GM18951 (cell line): ENCODE measurements around the gene HIF1AN.
"Not testable (repeated sequence)": the region's sequence is repeated elsewhere in the genome, so short reads cannot be mapped to it uniquely, and the experiment has no call there.

Experiments used
- POLR2A ChIP-seq: IDR thresholded peaks from 4 replicates; pipeline ENCODE4 v1.6.1; 2011; ENCODE audit warnings: mild to moderate bottlenecking; ENCODE audit not compliant: insufficient read length, insufficient read depth; ENCODE audit errors: extremely low read depth
- in situ Hi-C: fragments of 300-500 bp; cut with MboI; formaldehyde crosslinking; loops from one replicate; pipeline ENCODE4 v1.12.0; 2022; ENCODE audit warnings: low sequenced_read_pairs, mixed read lengths, inconsistent platforms; ENCODE audit not compliant: unreplicated experiment

HIF1AN gene

GRCh38 chr10:100565206-100565985, 29.7 kb downstream of the HIF1AN start:
- in situ Hi-C loops, result no loop called here
- TF ChIP-seq POLR2A, result no peak

- in situ Hi-C loops, result no loop called here
- no peak for TF ChIP-seq POLR2A
Observed at GRCh38 chr10:100566561-100566960, 30.8 kb downstream of the HIF1AN start.

DNA sequence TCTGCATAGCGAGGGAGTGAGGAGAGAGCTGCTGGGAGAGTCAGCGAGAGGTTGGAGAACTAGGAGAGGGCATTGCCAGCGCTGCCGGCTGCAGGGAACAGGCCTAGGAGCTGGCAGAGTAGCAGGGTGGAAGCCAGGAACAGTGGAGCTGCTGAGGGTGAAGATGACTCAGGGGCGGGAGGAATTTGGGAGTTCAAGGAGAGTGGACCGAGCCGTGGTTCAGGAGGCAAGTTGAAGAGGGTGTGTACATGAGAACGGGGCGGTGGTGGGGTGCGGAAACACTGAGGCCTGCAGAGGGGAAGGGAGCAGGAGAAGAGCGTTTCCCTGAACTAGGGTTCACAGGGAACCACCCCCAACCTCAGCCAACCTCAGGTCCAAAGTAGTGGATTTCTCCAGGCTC, 31.5 kb downstream of the HIF1AN start:
- in situ Hi-C loops, result no loop called here

DNA sequence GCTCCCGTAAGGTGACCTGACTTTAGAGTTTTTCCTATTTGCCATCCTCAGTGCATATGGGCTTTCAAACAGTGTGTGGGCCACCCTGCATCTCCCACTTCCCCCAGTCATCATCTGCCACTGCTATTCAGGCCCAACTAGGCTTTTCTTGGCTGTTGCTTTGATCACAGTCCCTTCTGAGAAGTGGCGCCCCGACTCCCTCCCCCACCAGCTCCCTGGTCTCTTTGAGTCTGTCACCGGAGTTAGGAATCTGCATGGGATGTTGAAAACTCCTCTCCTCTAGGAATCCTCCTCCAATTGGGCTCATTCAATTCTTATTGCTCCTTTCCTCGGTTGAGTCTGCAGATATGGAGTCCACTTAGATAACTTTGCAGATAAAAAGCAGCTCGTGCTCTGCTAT, 32.1 kb downstream of the HIF1AN start:
- TF ChIP-seq POLR2A, result no peak
- in situ Hi-C loops, result no loop called here

More for the DNA sequence above, 31.5 kb downstream of the HIF1AN start:
- no peak for TF ChIP-seq POLR2A

GRCh38 chr10:100568912-100569311, 33.2 kb downstream of the HIF1AN start:
- in situ Hi-C loops, result no loop called here
- TF ChIP-seq POLR2A, result no peak

DNA sequence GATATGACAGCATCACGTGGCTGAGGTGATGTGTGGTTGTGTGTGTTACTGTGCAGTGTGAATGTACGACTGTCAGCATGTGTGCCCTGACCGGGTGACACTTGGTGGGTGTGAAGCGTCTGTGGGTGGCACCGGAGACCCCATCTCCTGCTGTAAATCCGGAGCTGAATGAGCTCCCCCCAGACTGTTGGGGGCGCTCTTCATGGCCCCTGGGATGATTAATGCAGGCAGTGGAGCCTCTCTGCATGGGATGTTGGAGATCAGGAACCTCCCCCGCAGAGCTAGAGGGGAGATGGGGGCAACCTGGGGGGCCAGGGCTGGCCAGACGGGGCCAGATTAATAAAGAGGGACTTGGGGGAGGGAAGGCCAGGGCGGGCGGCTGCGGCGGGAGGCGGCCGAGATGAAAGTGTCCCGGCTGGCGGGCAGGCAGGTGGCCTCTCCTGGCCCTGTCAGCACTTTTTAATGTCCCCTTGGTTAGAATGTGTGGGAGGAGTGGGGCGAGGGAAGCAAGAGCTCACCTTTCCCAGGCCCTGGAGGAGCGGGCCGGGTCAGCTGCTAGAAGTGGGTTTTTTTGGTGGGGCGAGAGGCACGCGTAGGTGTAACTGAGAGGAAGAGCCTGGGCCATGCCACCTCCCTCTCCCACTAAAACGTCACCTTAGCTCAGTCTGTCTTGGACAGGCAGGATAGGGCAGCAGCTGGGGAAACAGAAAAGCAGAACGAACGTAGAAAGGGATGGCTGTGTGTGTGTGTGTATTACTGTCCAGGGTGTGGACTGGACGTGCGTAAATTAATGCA, 34.1 kb downstream of the HIF1AN start:
- in situ Hi-C loops, result no loop called here
- no peak for TF ChIP-seq POLR2A

DNA sequence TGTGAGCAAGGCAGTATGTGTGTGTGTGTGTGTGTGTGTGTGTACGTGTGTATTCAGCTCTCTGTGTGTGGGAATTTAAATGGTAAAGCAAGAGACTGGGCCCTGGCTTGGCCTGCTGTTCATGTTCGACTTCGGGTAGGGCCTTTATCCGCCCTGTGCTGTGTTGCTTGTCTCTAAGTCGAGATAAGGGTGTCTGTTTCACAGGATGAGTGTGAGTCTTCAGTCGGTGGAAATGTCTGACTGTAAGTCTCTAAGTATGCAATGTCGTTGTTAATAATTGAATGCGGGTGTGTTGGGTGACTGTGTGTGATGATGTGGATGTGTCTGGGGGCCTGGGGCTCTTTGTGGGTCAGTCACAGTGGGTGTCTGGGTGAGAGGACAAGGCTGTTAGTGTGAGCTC, 34.8 kb downstream of the HIF1AN start:
- in situ Hi-C loops, result no loop called here
- no peak for TF ChIP-seq POLR2A

- TF ChIP-seq POLR2A, result no peak
- in situ Hi-C loops, result no loop called here
Observed at GRCh38 chr10:100571084-100571856, 35.5 kb downstream of the HIF1AN start.

GRCh38 chr10:100575146-100575545, 39.4 kb downstream of the HIF1AN start:
- in situ Hi-C loops, result not testable (repeated sequence)

- TF ChIP-seq POLR2A, result no peak
- in situ Hi-C loops, result no loop called here
Observed at GRCh38 chr10:100575585-100576281, 40.0 kb downstream of the HIF1AN start.

GRCh38 chr10:100576282-100576635, 40.5 kb downstream of the HIF1AN start:
- in situ Hi-C loops, result no loop called here
- TF ChIP-seq POLR2A, result no peak

- TF ChIP-seq POLR2A, result no peak
- in situ Hi-C loops, result no loop called here
Observed at GRCh38 chr10:100579261-100580090, 43.7 kb downstream of the HIF1AN start.
